ENCODE measurements around the gene ASRGL1. TPM values are rescaled to one million over a fixed set of nuclear protein-coding genes. Genes with fewer than 3 reads are reported as not detected.

The ASRGL1 gene
- total and polyA plus RNA-seq, 12 donors, result 0.48 to 17.2 (median 4.5) TPM

- H3K27me3 ChIP-seq, result no peaks in the 10 kb centered on the region
- TF ChIP-seq, protein P1, sequence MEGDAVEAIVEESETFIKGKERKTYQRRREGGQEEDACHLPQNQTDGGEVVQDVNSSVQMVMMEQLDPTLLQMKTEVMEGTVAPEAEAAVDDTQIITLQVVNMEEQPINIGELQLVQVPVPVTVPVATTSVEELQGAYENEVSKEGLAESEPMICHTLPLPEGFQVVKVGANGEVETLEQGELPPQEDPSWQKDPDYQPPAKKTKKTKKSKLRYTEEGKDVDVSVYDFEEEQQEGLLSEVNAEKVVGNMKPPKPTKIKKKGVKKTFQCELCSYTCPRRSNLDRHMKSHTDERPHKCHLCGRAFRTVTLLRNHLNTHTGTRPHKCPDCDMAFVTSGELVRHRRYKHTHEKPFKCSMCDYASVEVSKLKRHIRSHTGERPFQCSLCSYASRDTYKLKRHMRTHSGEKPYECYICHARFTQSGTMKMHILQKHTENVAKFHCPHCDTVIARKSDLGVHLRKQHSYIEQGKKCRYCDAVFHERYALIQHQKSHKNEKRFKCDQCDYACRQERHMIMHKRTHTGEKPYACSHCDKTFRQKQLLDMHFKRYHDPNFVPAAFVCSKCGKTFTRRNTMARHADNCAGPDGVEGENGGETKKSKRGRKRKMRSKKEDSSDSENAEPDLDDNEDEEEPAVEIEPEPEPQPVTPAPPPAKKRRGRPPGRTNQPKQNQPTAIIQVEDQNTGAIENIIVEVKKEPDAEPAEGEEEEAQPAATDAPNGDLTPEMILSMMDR (IDR thresholded peaks at IDR 0.05), result no peak
- TF ChIP-seq POLR2A (IDR thresholded peaks at IDR 0.05), result no peak
- H3K36me3 ChIP-seq (replicated peaks in 1 of 2), result no peaks in the 10 kb centered on the region
- peaks cover 4 to 14% of the 10 kb centered on the region in 2 donors for H3K4me1 ChIP-seq (replicated peaks in 1 of 2)
- DNase-seq, result no peak
- no peak overlapping the region for H3K4me3 ChIP-seq
- WGBS, 4 donors, result 57 to 78% (median 73%) methylated on average over 4 to 5 of the region's 5 CpGs
- no peaks in the 10 kb centered on the region for H3K9me3 ChIP-seq (replicated peaks in 1 of 3)
- peak overlapping the region in 1 of 5 donors; percentile 68 for H3K27ac ChIP-seq
- intact Hi-C loops (cut with DNase I), result no loop called here
Observed at GRCh38 chr11:62435846-62436660, 98.8 kb downstream of the ASRGL1 start.

- no peak for DNase-seq
- Histone ChIP-seq H3K27ac (no peak overlapping the region), H3K4me1 (replicated peaks in 1 of 2) (peaks cover 4 to 11% of the 10 kb centered on the region in 2 donors), H3K9me3 (replicated peaks in 1 of 3) (no peaks in the 10 kb centered on the region), H3K4me3 (no peak overlapping the region), H3K36me3 (replicated peaks in 1 of 2) (no peaks in the 10 kb centered on the region), H3K27me3 (no peaks in the 10 kb centered on the region)
- 71 to 88% (median 81%) methylated on average over 1 of the region's 1 CpG for WGBS, 4 donors
- intact Hi-C loops (cut with DNase I), result no loop called here
- TF ChIP-seq POLR2A (IDR thresholded peaks at IDR 0.05), result no peak
- TF ChIP-seq, protein P1 (IDR thresholded peaks at IDR 0.05), result no peak
Observed at GRCh38 chr11:62437616-62438015, 100.4 kb downstream of the ASRGL1 start.

DNA sequence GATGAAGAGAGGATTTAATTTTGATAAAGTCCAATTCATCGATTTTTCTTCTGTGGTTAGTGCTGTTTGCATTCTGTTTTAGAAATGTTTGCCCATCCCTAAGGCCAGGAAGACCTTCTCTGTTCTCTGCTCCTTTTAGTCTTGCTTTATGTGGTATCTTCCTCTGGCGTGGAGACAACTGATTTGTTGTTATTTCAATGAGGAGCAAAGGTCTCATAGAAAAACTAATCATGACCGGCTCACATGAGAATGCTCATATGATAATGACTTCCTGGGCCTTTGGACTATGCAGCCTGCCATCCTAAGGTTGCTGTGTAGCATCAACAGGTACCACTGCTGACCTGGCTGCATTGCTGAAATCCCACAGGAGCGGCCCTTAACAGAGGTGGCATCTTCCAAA, 101.4 kb downstream of the ASRGL1 start:
- H3K36me3 ChIP-seq (replicated peaks in 1 of 2), result no peaks in the 10 kb centered on the region
- no peak for DNase-seq
- H3K4me3 ChIP-seq, result no peak overlapping the region
- no peaks in the 10 kb centered on the region for H3K9me3 ChIP-seq (replicated peaks in 1 of 3)
- intact Hi-C loops (cut with DNase I), result no loop called here
- H3K27ac ChIP-seq, result no peak overlapping the region
- WGBS, 4 donors, result 62 to 85% (median 75%) methylated on average over 4 of the region's 4 CpGs
- no peaks in the 10 kb centered on the region for H3K27me3 ChIP-seq
- no peak for TF ChIP-seq POLR2A (IDR thresholded peaks at IDR 0.05)
- TF ChIP-seq, protein P1 (IDR thresholded peaks at IDR 0.05), result no peak
- H3K4me1 ChIP-seq (replicated peaks in 1 of 2), result peaks cover 1 to 11% of the 10 kb centered on the region in 2 donors

GRCh38 chr11:62439785-62440602, 102.7 kb downstream of the ASRGL1 start:
- Histone ChIP-seq H3K27me3 (no peaks in the 10 kb centered on the region), H3K36me3 (replicated peaks in 1 of 2) (no peaks in the 10 kb centered on the region), H3K9me3 (replicated peaks in 1 of 3) (no peaks in the 10 kb centered on the region), H3K4me1 (replicated peaks in 1 of 2) (peaks cover 0 to 17% of the 10 kb centered on the region in 2 donors), H3K4me3 (no peak overlapping the region), H3K27ac (peak overlapping the region in 4 of 5 donors; percentile 19 to 83 (median 62))
- peak in 3 of 7 donors; percentile 20 to 58 (median 26) for DNase-seq
- intact Hi-C loops (cut with DNase I), result no loop called here
- TF ChIP-seq, protein P1 (IDR thresholded peaks at IDR 0.05), result no peak
- TF ChIP-seq POLR2A (IDR thresholded peaks at IDR 0.05), result no peak
- 47 to 60% (median 51%) methylated on average over 22 to 23 of the region's 23 CpGs for WGBS, 4 donors
